GM19025 (cell line): ENCODE results near the gene SLC6A3.
A peak's percentile ranks its signal among the peaks of the same experiment; 100 is the strongest.

Source experiments
- ATAC-seq: cut with Tn5 transposase; IDR thresholded peaks from one replicate; pipeline ENCODE4 v1.9.1; 2021; ENCODE audit warnings: mild to moderate bottlenecking, low read depth, moderate library complexity; ENCODE audit not compliant: unreplicated experiment

Gene SLC6A3

GRCh38 chr5:1392261-1392660 is 53.0 kb downstream of the SLC6A3 start:
- no peak for ATAC-seq

DNA sequence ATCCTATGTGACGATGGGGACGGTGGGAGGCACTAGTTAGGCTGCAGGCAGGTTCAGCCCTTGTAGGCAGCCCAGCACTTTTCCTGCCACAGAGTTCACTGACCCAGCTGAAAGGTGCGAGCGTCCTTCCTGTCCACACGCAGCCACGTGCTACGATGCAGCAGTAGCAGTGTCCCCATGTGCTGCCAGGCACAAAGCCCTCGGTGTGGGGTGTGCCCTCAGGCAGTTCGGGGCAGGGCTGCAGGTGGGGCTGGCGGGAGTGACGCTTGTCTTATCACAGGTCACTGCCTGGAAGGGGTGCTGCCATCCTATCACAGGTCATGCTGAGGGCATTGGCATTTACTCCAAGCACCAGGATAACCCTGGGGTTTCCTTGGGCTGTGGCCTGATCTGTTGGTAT is 53.5 kb downstream of the SLC6A3 start:
- ATAC-seq: no peak

- ATAC-seq: no peak
Measured at GRCh38 chr5:1390861-1391600, 54.2 kb downstream of the SLC6A3 start.

- ATAC-seq: no peak
Measured at GRCh38 chr5:1390333-1390732, 54.9 kb downstream of the SLC6A3 start.

GRCh38 chr5:1388383-1388967 is 56.8 kb downstream of the SLC6A3 start:
- no peak for ATAC-seq

- no peak for ATAC-seq
Measured at GRCh38 chr5:1387876-1388275, 57.4 kb downstream of the SLC6A3 start.

DNA sequence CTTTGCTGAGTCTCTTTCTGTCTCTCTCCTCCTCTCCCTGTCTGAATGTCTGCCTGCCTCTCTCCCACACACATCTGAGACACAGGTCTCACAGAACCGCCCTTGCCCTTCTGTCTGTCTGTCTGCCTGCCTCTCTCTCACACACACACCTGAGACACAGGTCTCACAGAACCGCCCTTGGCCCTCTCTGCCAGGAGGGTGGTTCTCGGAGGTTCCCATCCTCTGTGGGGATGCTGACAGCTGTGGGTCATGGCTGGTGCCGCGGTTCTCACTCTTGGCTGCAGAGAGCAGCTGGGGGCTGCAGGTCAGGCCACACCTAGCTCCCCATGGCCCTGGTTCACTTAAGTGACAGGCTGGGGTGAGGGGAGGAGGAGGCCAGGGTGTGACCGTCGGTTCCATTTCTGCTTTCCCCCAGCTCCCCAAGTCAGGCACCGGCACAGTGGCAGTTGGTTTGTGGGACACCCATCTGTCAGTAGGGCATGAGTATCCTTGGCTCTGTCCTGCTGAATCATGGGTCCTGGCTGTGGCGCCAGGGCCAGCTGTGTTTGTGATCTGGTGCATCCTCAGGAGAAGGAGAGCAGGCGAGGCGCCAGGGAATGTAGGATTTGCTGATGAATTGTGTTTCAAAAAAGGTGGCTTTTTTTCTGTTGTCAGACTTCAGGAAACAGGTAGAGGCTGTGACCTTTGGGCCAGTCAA is 58.0 kb downstream of the SLC6A3 start:
- ATAC-seq: no peak

- ATAC-seq: peak; percentile 23
Measured at GRCh38 chr5:1386274-1386717, 58.9 kb downstream of the SLC6A3 start.

DNA sequence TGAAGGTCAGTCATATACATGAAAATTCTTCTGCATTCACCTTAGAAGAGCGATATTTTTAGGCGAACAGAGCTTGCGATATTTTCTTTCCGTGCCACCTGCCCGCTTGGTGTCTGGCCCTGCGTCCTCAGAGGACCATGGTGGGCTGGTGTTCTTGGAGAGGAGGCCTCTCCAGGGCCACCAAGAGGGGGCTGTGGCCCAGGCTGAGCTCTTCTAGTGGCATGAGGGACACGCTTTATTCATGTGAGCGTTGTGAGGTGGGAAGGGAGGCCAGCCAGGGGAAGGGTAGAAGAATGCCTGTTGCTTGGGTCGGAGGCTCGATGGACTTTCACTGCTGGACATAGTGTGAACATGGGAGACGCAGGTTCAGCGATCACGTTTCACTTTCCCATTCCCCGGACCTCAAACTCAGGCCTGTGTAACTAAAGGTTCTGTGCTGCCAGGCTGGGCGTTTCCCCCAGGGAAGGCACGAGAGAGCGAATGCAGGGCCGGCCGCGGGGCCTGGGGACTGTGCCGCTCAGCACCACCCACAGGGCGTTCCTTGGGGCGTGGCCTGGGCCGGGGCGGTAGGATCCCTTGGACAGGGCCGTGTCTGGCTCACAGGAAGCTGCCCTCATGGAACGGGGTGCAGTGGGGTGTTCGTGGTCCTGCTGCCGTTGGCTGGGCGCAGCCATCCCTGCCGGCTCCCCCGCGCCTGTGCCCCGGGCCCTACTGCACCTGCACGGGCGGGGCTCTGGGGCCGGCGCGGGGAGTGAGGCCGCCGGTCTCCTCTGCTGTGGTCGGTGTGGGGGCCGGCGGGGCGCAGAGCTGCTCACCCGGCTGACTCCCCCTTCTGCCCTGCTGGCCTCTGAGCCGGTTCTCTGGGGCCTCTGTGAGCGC is 59.6 kb downstream of the SLC6A3 start:
- ATAC-seq: peak; percentile 93

DNA sequence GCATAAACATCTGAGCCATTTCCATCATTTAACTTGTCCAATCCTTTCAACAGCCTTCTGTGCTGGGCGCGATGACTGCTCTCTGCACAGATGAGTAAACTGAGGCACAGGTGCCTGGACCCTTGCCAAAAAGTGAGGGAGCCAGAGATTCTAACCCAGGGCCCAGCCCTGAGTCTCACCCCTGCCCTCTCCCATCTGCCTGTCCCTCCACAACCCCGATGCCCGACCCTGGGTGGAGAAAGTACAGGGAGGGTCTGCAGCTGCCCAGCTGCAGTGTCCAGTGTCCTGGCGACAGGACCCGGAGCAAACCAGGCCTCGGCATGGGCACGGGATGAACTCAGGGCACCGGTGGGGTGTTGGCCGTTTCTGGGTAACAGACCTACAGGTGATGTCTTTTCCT is 60.7 kb downstream of the SLC6A3 start:
- no peak for ATAC-seq

- ATAC-seq: no peak
Measured at GRCh38 chr5:1383886-1384401, 61.3 kb downstream of the SLC6A3 start.

DNA sequence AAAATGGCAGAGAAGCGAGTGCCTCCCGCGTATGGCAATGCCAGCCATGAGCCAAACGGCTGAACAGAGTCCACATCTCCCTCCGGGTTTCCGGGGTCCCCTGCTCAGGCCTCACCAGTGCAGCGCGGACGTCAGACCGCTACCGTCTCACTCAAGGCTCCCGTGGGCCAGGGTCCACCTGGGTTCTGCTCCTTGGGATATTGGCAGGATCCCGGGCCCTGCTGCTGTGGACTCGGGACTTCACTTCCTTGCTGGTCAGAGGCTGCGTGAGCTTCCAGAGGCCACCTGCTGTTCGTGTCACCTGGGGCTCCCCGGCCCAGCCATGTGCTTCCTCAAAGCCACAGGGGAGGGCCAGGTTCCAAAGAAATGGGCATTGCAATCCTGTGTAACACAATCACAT is 61.9 kb downstream of the SLC6A3 start:
- ATAC-seq: no peak

DNA sequence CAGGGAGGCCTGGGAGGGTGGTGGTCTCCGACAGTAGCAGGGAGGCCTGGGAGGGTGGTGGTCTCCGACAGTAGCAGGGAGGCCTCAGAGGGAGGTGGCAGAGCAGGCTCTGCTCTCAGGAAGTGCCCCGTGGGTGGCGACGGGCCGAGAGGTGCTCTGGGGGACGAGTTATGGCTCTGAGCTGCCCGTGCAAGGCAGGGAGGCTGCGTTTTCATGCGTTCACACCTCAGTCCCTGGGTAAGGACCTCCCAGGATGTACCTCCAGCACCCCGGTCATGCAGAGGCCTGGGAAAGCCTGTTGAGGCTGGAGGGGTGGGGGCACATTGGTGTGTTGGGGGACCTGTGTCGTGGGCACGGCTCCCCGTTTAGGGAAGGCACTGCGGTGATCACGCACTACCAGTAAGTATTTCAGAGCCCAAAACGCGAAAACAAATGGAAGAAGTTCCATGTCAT is 63.0 kb downstream of the SLC6A3 start:
- no peak for ATAC-seq

GRCh38 chr5:1381370-1382247 is 63.6 kb downstream of the SLC6A3 start:
- no peak for ATAC-seq

DNA sequence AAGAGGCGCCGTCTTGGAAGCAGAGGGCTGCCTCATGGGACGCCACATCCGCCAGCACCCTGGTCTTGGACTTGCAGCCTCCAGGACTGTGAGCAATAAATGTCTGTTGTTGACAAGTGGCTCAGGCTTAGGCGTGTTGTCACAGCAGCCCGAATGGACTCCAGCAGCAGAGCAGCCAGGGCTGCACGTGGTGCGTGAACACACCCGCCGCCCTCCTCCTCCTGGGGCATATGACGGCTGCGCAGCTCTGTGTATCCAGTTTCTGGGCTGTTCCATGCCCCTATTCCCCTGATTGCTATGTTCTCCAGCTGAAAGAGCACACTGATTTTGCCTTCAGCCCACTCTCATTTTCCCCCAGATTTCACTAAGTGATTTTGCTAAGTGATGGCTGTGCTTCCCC is 64.3 kb downstream of the SLC6A3 start:
- ATAC-seq: no peak

GRCh38 chr5:1380011-1380817 is 65.0 kb downstream of the SLC6A3 start:
- peak; percentile 79 for ATAC-seq

- no peak for ATAC-seq
Measured at GRCh38 chr5:1378866-1379659, 66.2 kb downstream of the SLC6A3 start.

DNA sequence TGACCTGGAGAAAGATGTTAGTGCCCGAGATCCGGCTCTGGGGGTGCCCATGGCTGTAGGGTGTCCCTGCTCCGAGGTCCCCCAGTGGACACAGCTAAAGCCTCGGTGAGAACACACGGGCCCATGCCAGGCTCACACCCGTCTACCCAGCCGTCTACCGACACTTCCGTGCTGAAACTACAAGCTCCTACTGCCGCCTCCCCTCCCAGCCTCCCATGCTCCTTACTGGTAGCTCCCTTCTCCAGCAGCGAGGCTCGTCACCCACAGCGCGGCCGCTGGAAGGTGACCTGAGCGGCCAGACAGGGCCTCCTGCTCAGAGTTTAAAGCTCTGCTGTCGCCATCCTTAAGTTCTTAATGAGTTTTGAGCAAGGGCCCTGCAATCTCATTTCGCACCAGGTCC is 67.1 kb downstream of the SLC6A3 start:
- no peak for ATAC-seq
